Ramos (cell line): ENCODE results near the gene RIPOR1.

Experiments used
- in situ Hi-C: fragments of 300-500 bp; cut with MboI; formaldehyde crosslinking; loops from one replicate; pipeline ENCODE4 v1.14.3; 2022; ENCODE audit warnings: low sequenced_read_pairs; ENCODE audit not compliant: unreplicated experiment

The RIPOR1 gene

GRCh38 chr16:67594256-67594915, 65.8 kb downstream of the RIPOR1 start:
- in situ Hi-C loops: no loop called here

DNA sequence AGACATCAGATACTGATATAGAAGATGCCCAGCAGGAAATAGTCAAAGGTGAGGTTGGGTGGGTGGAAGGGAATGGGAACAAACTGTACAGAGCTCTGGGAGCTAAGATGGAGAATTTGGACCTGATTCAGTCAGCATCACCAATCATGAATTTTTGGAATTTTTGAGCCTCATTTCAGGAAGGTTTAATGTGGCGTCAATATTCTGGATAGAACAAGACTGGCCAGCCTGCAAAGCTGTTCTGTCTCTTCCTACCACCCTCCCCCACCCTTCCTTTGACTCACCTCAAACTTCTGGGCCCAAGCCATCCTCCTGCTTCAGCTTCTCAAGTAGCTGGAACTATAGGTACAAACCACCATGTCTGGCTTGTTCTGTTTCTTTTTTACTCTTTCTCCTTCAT, 66.3 kb downstream of the RIPOR1 start:
- in situ Hi-C loops: no loop called here
